HepG2 (cell line): ENCODE data around the gene FNBP1L. TPM values are rescaled to one million over a fixed set of nuclear protein-coding genes. Genes with fewer than 3 reads are reported as not detected.

Experiments used
- ATF5 ChIP-seq: sonication (generic); formaldehyde crosslinking; IDR thresholded peaks from 2 replicates; pipeline ENCODE4 v1.4.0; 2020; ENCODE audit warnings: mild to moderate bottlenecking, low read depth, missing genetic modification reagents
- ATRX ChIP-seq: sonication (generic); formaldehyde crosslinking; IDR thresholded peaks from 2 replicates; pipeline ENCODE4 v1.4.0; 2020; ENCODE audit warnings: missing genetic modification reagents, borderline replicate concordance
- CREBL2 ChIP-seq: sonication (generic); formaldehyde crosslinking; IDR thresholded peaks from 2 replicates; pipeline ENCODE4 v1.8.1; 2023; ENCODE audit warnings: missing genetic modification reagents, mild to moderate bottlenecking, borderline replicate concordance
- DZIP1 ChIP-seq: sonication (generic); formaldehyde crosslinking; IDR thresholded peaks from 2 replicates; pipeline ENCODE4 v1.5.0; 2020; ENCODE audit warnings: mild to moderate bottlenecking, missing genetic modification reagents
- E2F2 ChIP-seq: sonication (generic); formaldehyde crosslinking; IDR thresholded peaks from 2 replicates; pipeline ENCODE4 v1.4.0; 2020; ENCODE audit warnings: missing genetic modification reagents, borderline replicate concordance
- ETV5 ChIP-seq: IDR thresholded peaks from 2 replicates; pipeline ENCODE4 v1.6.1; 2018; ENCODE audit warnings: missing biosample characterization, missing genetic modification reagents, inconsistent platforms, borderline replicate concordance
- HHEX ChIP-seq: IDR thresholded peaks from 2 replicates; pipeline ENCODE4 v1.6.1; 2016; ENCODE audit warnings: control low read depth
- SATB2 ChIP-seq: sonication (generic); formaldehyde crosslinking; IDR thresholded peaks from 2 replicates; pipeline ENCODE4 v1.5.0; 2020; ENCODE audit warnings: missing genetic modification reagents
- YY1 ChIP-seq: IDR thresholded peaks from 2 replicates; pipeline ENCODE4 v1.6.1; 2011; ENCODE audit warnings: low read length, low read depth, moderate library complexity, mild to moderate bottlenecking; ENCODE audit not compliant: insufficient read depth, insufficient replicate concordance
- ZBTB39 ChIP-seq: sonication (generic); formaldehyde crosslinking; IDR thresholded peaks from 2 replicates; pipeline ENCODE4 v1.5.0; 2020; ENCODE audit warnings: missing genetic modification reagents
- ZFP90 ChIP-seq: sonication (generic); formaldehyde crosslinking; IDR thresholded peaks from 2 replicates; pipeline ENCODE4 v1.8.0; 2022; ENCODE audit warnings: missing genetic modification reagents, mild to moderate bottlenecking, inconsistent platforms, borderline replicate concordance
- ZGPAT ChIP-seq: IDR thresholded peaks from 2 replicates; pipeline ENCODE4 v1.6.1; 2016; ENCODE audit warnings: mild to moderate bottlenecking
- ZNF326 ChIP-seq: sonication (generic); formaldehyde crosslinking; IDR thresholded peaks from 2 replicates; pipeline ENCODE4 v1.4.0; 2020; ENCODE audit warnings: missing genetic modification reagents, borderline replicate concordance
- ZNF362 ChIP-seq: sonication (generic); formaldehyde crosslinking; IDR thresholded peaks from 2 replicates; pipeline ENCODE4 v1.4.0; 2020; ENCODE audit warnings: missing genetic modification reagents, mild to moderate bottlenecking, borderline replicate concordance
- ZNF510 ChIP-seq: sonication (generic); formaldehyde crosslinking; IDR thresholded peaks from 2 replicates; pipeline ENCODE4 v1.4.0; 2020; ENCODE audit warnings: low read depth, mild to moderate bottlenecking, missing genetic modification reagents
- ZNF841 ChIP-seq: sonication (generic); formaldehyde crosslinking; IDR thresholded peaks from 2 replicates; pipeline ENCODE4 v1.8.1; 2023; ENCODE audit warnings: missing genetic modification reagents, borderline replicate concordance
- polyA plus RNA-seq, 8 experiments: library from polyadenylated mRNA; depleted of rRNA in 3 of 8; stranded (reverse) in 7 of 8; unstranded in 1 of 8; fragments of >200 nt; fragmentation: Illumina TruSeq in 4 of 8; extraction: Trizol in 4 of 8; gene quantifications; 2 replicates each; pipeline versions ENCODE4 v1.2.1 to v1.2.3, GENCODE V29; 2011 to 2016; ENCODE audit warnings: low read depth in 4 of 8, missing spikeins in 1 of 8, mixed read lengths in 1 of 8; ENCODE audit not compliant: insufficient read depth in 1 of 8
- total RNA-seq, 5 experiments: library from RNA; depleted of rRNA; stranded (reverse); fragments of >200 nt; fragmentation: Illumina TruSeq; extraction: Trizol; gene quantifications; 2 replicates each; pipeline ENCODE4 v1.2.3, GENCODE V29; 2016; ENCODE audit warnings: low read depth in 1 of 5

Gene FNBP1L
- total and polyA plus RNA-seq, 2 of the 13 experiments (the other 11 are each of a cell fraction or from before 2014, with no cell fraction given), result 24.1 to 27.1 TPM

GRCh38 chr1:93585059-93585966 is 137.4 kb downstream of the FNBP1L start (continued):
- no peak for TF ChIP-seq ZFP90 (CRISPR knock-in tag)
- 0 out of 2 replicates have a peak, but pooled peaks have one; percentile 36 for TF ChIP-seq ZGPAT (CRISPR knock-in tag)
- no peak for TF ChIP-seq ZNF510
- no peak for TF ChIP-seq CREBL2 (CRISPR knock-in tag)
- peak; percentile 93 for TF ChIP-seq ZNF362 (CRISPR knock-in tag)
- TF ChIP-seq YY1, result peak; percentile 46
- peak; percentile 41; the same call in 1 of the 2 replicates for TF ChIP-seq ETV5 (CRISPR knock-in tag)
- no peak for TF ChIP-seq DZIP1 (CRISPR knock-in tag)
- TF ChIP-seq SATB2 (CRISPR knock-in tag), result no peak
- peak; percentile 43; the same call in 1 of the 2 replicates for TF ChIP-seq HHEX (CRISPR knock-in tag)
- TF ChIP-seq ZBTB39 (CRISPR knock-in tag), result no peak
- TF ChIP-seq ZNF841, result no peak
- TF ChIP-seq ATRX (CRISPR knock-in tag), result no peak
- no peak for TF ChIP-seq ATF5 (CRISPR knock-in tag)
- no peak for TF ChIP-seq ZNF326
- no peak for TF ChIP-seq E2F2 (CRISPR knock-in tag)
